T-cell (primary cell): Measurements from ENCODE around the gene RBPJ. TPM values are rescaled to one million over a fixed set of nuclear protein-coding genes. Genes with fewer than 3 reads are reported as not detected.

Source experiments
- ATAC-seq, 4 experiments: fragments of 200-7000 bp in 3 of 4; fragments of 150-1000 bp in 1 of 4; cut with Tn5 transposase; replicated peaks in 1 of 4; 1 replicate in 3 of 4; 2 replicates in 1 of 4; pipeline ENCODE4 v1.10.0; 2021; ENCODE audit warnings: moderate library complexity in 3 of 4, mild to moderate bottlenecking in 2 of 4, moderate number of reproducible peaks in 1 of 4
- CTCF ChIA-PET, 2 donors: fragments of 300-600 bp; sonication (Branson Sonifier 250); formaldehyde crosslinking; loops; one replicate each; lab custom pipeline; 2022; ENCODE audit warnings: antibody characterized with exemption in 2 of 2; lab: Charles Lee
- POLR2A ChIA-PET, 2 donors: fragments of 300-600 bp; sonication (Branson Sonifier 250); formaldehyde crosslinking; loops; one replicate each; lab custom pipeline; 2022; ENCODE audit warnings: antibody characterized with exemption in 2 of 2; lab: Charles Lee
- DNase-seq, 35 experiments: peaks; one replicate each; pipeline versions ENCODE4 v3.0.0 to v3.0.0-alpha.2; 2013 to 2023
- H3K27ac ChIP-seq: one replicate; pipeline ENCODE4 v1.5.1; 2013; ENCODE audit warnings: low read length
- H3K27me3 ChIP-seq, 2 experiments: replicated peaks in 1 of 2; 1 replicate in 1 of 2; 2 replicates in 1 of 2; pipeline versions ENCODE4 v1.6.1 to v1.7.0; 2013; ENCODE audit warnings: low read length in 1 of 2, mixed read lengths in 1 of 2; ENCODE audit not compliant: control insufficient read depth in 2 of 2, insufficient read depth in 2 of 2; ENCODE audit errors: extremely low read depth in 1 of 2
- H3K36me3 ChIP-seq, 2 donors: 1 replicate in 1 of 2; 2 replicates in 1 of 2; pipeline versions ENCODE4 v1.6.1 to v1.7.0; 2013; ENCODE audit warnings: low read length in 1 of 2; ENCODE audit not compliant: control insufficient read depth in 2 of 2, insufficient read depth in 1 of 2; ENCODE audit errors: extremely low read depth in 1 of 2
- H3K4me1 ChIP-seq, 2 experiments: 1 replicate in 1 of 2; 2 replicates in 1 of 2; pipeline versions ENCODE4 v1.6.1 to v1.7.0; 2013; ENCODE audit warnings: low read length in 2 of 2, mixed read lengths in 1 of 2; ENCODE audit not compliant: insufficient read depth in 2 of 2, control insufficient read depth in 1 of 2; ENCODE audit errors: extremely low read depth in 1 of 2
- H3K4me3 ChIP-seq, 2 donors: 1 replicate in 1 of 2; 2 replicates in 1 of 2; pipeline versions ENCODE4 v1.5.1 to v1.7.0; 2013; ENCODE audit warnings: mild to moderate bottlenecking in 2 of 2, low read length in 1 of 2, moderate library complexity in 1 of 2; ENCODE audit not compliant: control insufficient read depth in 1 of 2; ENCODE audit errors: extremely low read depth in 1 of 2
- H3K9me3 ChIP-seq: 2 replicates; pipeline ENCODE4 v1.7.0; 2013
- H3K27ac Mint-ChIP-seq, 2 donors: one replicate each; pipeline ENCODE4 v1.8.0; 2020 to 2021; ENCODE audit warnings: mild to moderate bottlenecking in 2 of 2, mixed read lengths in 2 of 2
- H3K27me3 Mint-ChIP-seq, 2 donors: one replicate each; pipeline ENCODE4 v1.8.0; 2021 to 2022; ENCODE audit warnings: mixed read lengths in 2 of 2
- H3K36me3 Mint-ChIP-seq: one replicate; pipeline ENCODE4 v1.8.0; 2021; ENCODE audit warnings: mixed read lengths
- H3K4me1 Mint-ChIP-seq, 3 donors: one replicate each; pipeline ENCODE4 v1.8.0; 2020 to 2022; ENCODE audit warnings: mixed read lengths in 3 of 3, mild to moderate bottlenecking in 1 of 3
- H3K4me3 Mint-ChIP-seq, 3 donors: one replicate each; pipeline ENCODE4 v1.8.0; 2020 to 2022; ENCODE audit warnings: mild to moderate bottlenecking in 3 of 3, mixed read lengths in 3 of 3, moderate library complexity in 3 of 3
- H3K9me3 Mint-ChIP-seq, 3 donors: one replicate each; pipeline ENCODE4 v1.8.0; 2020 to 2022; ENCODE audit warnings: mixed read lengths in 3 of 3
- WGBS: methylation state at CpG from one replicate; pipeline ENCODE4 v1.1.5; 2013; ENCODE audit warnings: missing lambda C conversion rate; ENCODE audit not compliant: insufficient coverage; 5-methylcytosine and 5-hydroxymethylcytosine counted together
- total RNA-seq, 35 experiments: library from RNA in 6 of 35; stranded (reverse) in 6 of 35; fragments of 120-200 nt in 1 of 35; gene quantifications; one replicate each; pipeline versions ENCODE4 v1.2.1 to v1.2.4 and lab custom pipeline; 2013 to 2026

The RBPJ gene
- total RNA-seq, 5 donors from 2014 or later (not counting 1 experiment from before 2014, with no cell fraction given), result 55.6 to 81.1 (median 60.5) TPM

DNA sequence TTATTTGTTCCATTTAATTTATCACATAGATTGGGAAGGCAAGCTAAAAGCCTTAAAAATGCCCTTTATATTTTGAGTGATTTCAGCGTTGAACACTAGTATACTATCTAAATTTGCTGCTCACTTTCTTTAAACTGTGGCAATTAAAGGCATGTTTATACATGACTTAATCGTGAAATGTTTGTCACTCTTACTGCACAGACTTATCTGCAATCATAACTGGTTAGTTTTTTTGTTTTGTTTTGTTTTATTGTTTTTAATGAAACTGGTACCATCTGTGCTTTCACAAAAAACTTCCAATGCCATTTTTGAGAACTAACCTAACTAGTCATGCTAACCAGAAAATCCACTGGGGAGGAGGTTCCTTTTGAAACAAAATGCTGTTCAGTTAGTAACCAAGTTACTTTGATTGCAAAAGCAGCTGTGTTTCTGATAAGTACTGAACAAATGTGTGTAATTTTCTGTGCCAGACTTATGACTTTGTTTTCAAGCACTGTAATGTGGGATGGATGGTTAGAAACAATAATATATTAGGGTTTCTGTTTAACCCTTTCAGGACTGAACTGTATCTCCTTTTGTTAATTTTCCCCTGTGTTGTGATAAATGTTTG lies 113.3 kb downstream of the RBPJ start:
- ChIA-PET POLR2A (no interaction called here), CTCF (no interaction called here)
- no peaks in the 10 kb centered on the region for H3K9me3 ChIP-seq
- no peaks in the 10 kb centered on the region for H3K9me3 Mint-ChIP-seq
- no peaks in the 10 kb centered on the region for H3K27me3 ChIP-seq
- no peak overlapping the region for H3K4me3 ChIP-seq
- no peaks in the 10 kb centered on the region for H3K4me1 ChIP-seq
- H3K36me3 ChIP-seq, result peaks cover 2 to 29% of the 10 kb centered on the region in 2 donors
- H3K27me3 Mint-ChIP-seq, result no peaks in the 10 kb centered on the region
- ATAC-seq (no peak), DNase-seq (no peak)
- H3K36me3 Mint-ChIP-seq, result peaks cover 50% of the 10 kb centered on the region
- no peaks in the 10 kb centered on the region for H3K4me1 Mint-ChIP-seq
- no peak overlapping the region for H3K27ac ChIP-seq
- no peak overlapping the region for H3K27ac Mint-ChIP-seq
- no peak overlapping the region for H3K4me3 Mint-ChIP-seq
- no CpG with 5 or more reads among the region's 2 CpGs for WGBS

DNA sequence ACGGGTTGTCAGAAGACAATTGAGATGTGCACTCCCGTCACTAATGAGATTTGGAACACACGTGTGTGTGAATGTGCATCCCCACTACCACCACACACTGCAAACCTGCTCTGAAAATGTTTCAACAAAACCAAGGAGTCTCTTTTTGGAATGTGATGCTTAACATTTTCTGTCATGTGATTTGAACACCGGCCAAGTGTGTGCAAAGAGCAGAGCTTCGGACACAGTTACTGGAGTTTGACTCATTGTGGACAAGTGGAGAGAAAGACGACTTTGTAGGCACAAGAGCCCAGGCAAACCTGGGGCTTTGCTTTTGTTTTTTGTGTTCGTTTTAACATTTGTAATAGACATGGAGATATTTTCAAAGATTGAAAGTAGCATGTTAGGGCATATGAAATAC lies 120.3 kb downstream of the RBPJ start:
- H3K9me3 Mint-ChIP-seq, result peaks cover 0 to 8% (median 7%) of the 10 kb centered on the region in 3 donors
- no peaks in the 10 kb centered on the region for H3K4me1 ChIP-seq
- H3K27ac ChIP-seq, result no peak overlapping the region
- no peaks in the 10 kb centered on the region for H3K36me3 ChIP-seq
- H3K4me1 Mint-ChIP-seq, result no peaks in the 10 kb centered on the region
- no peak for ATAC-seq
- WGBS, result 100% methylated on average over 3 of the region's 7 CpGs
- POLR2A ChIA-PET, result no interaction called here
- CTCF ChIA-PET, result no interaction called here
- no peak overlapping the region for H3K4me3 Mint-ChIP-seq
- DNase-seq, result no peak
- no peak overlapping the region for H3K4me3 ChIP-seq
- H3K27me3 ChIP-seq, result peaks cover 0 to 2% of the 10 kb centered on the region in 2 experiments
- peaks cover 0 to 4% of the 10 kb centered on the region in 2 donors for H3K27me3 Mint-ChIP-seq
- no peaks in the 10 kb centered on the region for H3K9me3 ChIP-seq
- peaks cover 4% of the 10 kb centered on the region for H3K36me3 Mint-ChIP-seq
- no peak overlapping the region for H3K27ac Mint-ChIP-seq

DNA sequence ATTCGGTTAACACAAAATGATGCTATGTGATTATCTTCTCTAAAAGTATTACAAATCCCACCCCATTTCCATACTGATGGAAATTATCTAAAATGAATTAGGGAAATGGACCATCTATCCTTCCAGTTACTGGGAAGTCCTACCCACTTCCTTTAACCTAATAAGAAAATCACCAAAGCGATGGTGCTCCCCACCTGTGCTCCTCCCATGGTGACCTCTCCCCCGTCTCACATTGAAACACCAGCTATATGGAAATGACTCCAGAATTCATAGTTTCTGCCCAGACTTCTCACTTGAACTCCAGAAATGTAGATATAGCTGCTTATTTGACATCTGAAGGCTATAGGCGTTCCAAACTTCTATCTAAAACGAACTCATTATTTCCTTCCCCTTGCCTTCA lies 121.0 kb downstream of the RBPJ start:
- 100% methylated on average over 3 of the region's 5 CpGs for WGBS
- H3K36me3 Mint-ChIP-seq, result peaks cover 4% of the 10 kb centered on the region

DNA sequence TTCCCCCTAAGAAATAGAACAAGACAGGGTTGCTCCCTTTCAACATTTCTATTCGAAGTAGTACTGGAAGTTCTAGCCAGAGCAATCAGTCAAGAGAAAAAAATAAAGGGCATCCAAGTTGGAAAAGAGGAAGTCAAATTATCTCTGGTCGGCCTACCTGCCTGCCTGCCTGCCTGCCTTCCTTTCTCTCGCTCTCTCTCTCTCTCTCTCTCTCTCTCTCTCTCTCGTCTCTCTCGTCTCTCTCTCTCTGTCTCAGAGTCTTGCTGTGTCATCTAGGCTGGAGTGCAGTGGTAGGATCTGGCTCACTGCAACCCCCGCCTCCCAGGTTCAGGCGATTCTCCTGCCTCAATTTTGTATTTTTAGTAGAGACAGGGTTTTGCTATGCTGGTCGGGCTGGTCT lies 126.6 kb downstream of the RBPJ start:
- peaks cover 0 to 2% of the 10 kb centered on the region in 2 experiments for H3K27me3 ChIP-seq
- Mint-ChIP-seq H3K4me3 (no peak overlapping the region), H3K9me3 (peaks cover 0 to 8% (median 7%) of the 10 kb centered on the region in 3 donors), H3K36me3 (peaks cover 4% of the 10 kb centered on the region), H3K27ac (no peak overlapping the region), H3K27me3 (peaks cover 0 to 10% of the 10 kb centered on the region in 2 donors), H3K4me1 (no peaks in the 10 kb centered on the region)
- DNase-seq (no peak), ATAC-seq (no peak)
- POLR2A ChIA-PET, result no interaction called here
- no peaks in the 10 kb centered on the region for H3K9me3 ChIP-seq
- H3K27ac ChIP-seq, result no peak overlapping the region
- CTCF ChIA-PET, result no interaction called here
- no peaks in the 10 kb centered on the region for H3K4me1 ChIP-seq
- no peaks in the 10 kb centered on the region for H3K36me3 ChIP-seq
- no peak overlapping the region for H3K4me3 ChIP-seq
- 0% methylated on average over 1 of the region's 8 CpGs for WGBS

More for the DNA sequence above, 121.0 kb downstream of the RBPJ start:
- no peak overlapping the region for H3K4me3 ChIP-seq
- Mint-ChIP-seq H3K27ac (no peak overlapping the region), H3K27me3 (peaks cover 0 to 10% of the 10 kb centered on the region in 2 donors), H3K4me3 (no peak overlapping the region), H3K9me3 (peaks cover 0 to 8% (median 7%) of the 10 kb centered on the region in 3 donors), H3K4me1 (no peaks in the 10 kb centered on the region)
- H3K9me3 ChIP-seq, result no peaks in the 10 kb centered on the region
- no peak overlapping the region for H3K27ac ChIP-seq
- no peak for ATAC-seq
- H3K4me1 ChIP-seq, result no peaks in the 10 kb centered on the region
- peaks cover 0 to 2% of the 10 kb centered on the region in 2 experiments for H3K27me3 ChIP-seq
- no peak for DNase-seq
- CTCF ChIA-PET, result interaction anchor here in 1 of 2 donors (0.6 kb wide), 2 partner anchors 29 to 43 kb away, joined by 3 to 4 read pairs; no protein-coding TSS in a partner anchor
- POLR2A ChIA-PET, result no interaction called here
- no peaks in the 10 kb centered on the region for H3K36me3 ChIP-seq

DNA sequence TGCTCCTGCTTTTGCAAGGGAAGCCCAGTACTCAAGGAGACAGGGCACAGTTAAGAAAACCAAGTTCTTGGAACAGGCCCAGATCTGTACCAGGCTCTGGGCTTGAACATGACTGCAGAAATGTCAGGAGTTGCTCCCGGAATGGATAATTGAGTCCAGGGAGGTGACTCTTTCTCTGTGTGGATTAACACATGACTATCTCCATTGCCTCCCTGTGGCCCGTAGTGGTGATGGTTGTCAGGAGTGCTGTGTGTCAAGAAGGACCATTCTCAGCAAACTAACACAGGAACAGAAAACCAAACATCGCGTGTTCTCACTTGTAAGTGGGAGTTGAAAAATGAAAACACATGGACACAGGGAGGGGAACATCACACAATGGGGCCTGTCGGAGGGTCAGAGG lies 129.6 kb downstream of the RBPJ start:
- no peak for DNase-seq
- peaks cover 0 to 6% of the 10 kb centered on the region in 2 experiments for H3K27me3 ChIP-seq
- H3K27ac Mint-ChIP-seq, result no peak overlapping the region
- H3K27me3 Mint-ChIP-seq, result peaks cover 0 to 6% of the 10 kb centered on the region in 2 donors
- no peaks in the 10 kb centered on the region for H3K9me3 Mint-ChIP-seq
- H3K36me3 Mint-ChIP-seq, result no peaks in the 10 kb centered on the region
- H3K27ac ChIP-seq, result no peak overlapping the region
- WGBS, result no CpG with 5 or more reads among the region's 5 CpGs
- no peak for ATAC-seq
- no peaks in the 10 kb centered on the region for H3K4me1 ChIP-seq
- no peak overlapping the region for H3K4me3 ChIP-seq
- no peaks in the 10 kb centered on the region for H3K36me3 ChIP-seq
- ChIA-PET POLR2A (no interaction called here), CTCF (no interaction called here)
- no peak overlapping the region for H3K4me3 Mint-ChIP-seq
- no peaks in the 10 kb centered on the region for H3K4me1 Mint-ChIP-seq
- no peaks in the 10 kb centered on the region for H3K9me3 ChIP-seq

DNA sequence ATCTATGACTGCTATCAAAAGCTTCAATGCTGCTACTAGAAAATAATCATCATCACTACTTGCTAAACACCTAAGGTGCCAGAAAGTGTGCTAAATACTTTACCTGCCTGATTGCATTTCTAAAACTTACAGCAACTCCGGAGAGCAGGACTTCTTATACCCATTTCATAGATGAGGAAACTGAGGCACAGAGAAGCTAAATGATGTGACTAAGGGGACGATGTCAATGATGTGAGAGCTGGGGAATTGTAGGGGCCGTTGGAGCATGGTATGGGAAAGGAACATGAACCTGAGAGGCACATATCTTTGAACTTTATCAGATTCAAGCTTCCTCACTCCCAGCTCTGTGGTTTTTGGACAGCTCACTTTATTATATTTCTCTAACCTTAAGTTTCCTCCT lies 130.8 kb downstream of the RBPJ start:
- Histone ChIP-seq H3K4me1 (no peaks in the 10 kb centered on the region), H3K36me3 (no peaks in the 10 kb centered on the region), H3K27me3 (peaks cover 0 to 7% of the 10 kb centered on the region in 2 experiments), H3K27ac (no peak overlapping the region), H3K4me3 (no peak overlapping the region), H3K9me3 (no peaks in the 10 kb centered on the region)
- POLR2A ChIA-PET, result interaction anchor here in 1 of 2 donors (0.6 kb wide), 1 partner anchor 285 kb away, joined by 3 read pairs; no protein-coding TSS in a partner anchor
- ATAC-seq, result no peak
- Mint-ChIP-seq H3K27me3 (peaks cover 0 to 2% of the 10 kb centered on the region in 2 donors), H3K9me3 (no peaks in the 10 kb centered on the region), H3K4me3 (no peak overlapping the region), H3K27ac (no peak overlapping the region), H3K4me1 (no peaks in the 10 kb centered on the region), H3K36me3 (no peaks in the 10 kb centered on the region)
- WGBS, result no CpG with 5 or more reads among the region's 3 CpGs
- CTCF ChIA-PET, result interaction anchor here (0.7 to 1.2 kb wide), 4 partner anchors 11 to 597 kb away, joined by 3 to 4 read pairs (median 3); no protein-coding TSS in a partner anchor
- no peak for DNase-seq
